Measurements from ENCODE around the gene UAP1. TPM values are rescaled to one million over a fixed set of nuclear protein-coding genes. Genes with fewer than 3 reads are reported as not detected.

UAP1 gene
- total RNA-seq, 1 donor from 2014 or later = 108 TPM

DNA sequence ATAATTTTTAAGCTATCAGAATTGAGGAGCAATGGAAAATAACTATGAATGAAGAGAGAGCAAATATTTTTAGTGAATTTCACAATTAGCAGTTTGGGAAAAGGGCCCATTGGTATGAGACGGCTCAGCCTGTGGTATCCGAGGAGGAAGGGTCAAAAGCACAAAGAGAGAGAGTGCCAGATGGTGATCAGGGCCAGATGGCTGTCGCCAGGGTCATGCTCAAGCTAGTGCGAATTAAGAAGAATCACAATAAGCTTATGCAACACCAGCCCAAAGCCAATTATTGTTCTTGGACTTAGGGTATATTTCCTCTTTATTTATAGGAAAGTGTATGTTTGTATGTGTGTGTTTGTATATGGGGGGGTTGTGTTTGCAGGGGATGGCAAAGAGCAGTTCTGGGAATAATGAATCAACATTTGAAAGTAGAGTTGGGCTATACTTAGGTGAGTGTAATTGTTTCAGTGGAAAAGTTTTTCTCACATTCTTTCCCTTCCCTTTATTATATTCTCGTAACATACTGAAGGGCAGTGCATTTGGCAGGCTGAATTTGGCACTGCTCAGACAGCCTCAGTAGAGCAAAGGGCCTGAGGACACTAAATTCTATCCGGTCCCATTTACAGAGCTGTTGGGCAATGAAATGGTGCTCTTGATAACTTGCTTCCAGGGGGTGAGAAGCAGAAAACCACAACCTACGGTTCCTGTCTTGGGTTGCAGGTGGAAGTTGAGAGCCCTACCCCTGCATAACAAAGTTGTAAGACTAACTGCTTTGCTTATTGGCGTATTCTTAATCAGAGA, 51.3 kb downstream of the UAP1 start:
- peak; percentile 84 for DNase-seq (ENCODE audit: low spot score)

DNA sequence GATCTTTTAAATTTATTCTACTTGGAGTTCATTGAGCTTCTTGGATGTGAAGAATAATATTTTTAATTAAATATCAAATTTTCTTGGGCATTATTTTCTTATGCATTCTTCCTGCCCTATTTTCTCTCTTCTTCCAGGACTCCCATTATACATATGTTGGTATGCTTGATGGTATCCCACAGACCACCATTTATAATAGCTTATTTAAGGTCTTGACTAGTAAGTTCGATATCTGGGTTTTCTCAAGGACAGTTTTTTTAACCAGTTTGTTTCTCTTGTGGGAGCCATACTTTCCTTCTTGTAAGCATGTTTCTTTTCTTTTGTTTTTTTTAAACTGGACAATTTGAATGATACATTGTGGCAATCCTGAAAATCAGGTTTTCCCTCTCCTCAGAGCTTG, 55.3 kb downstream of the UAP1 start:
- ATAC-seq (no peak), DNase-seq (ENCODE audit: low spot score) (no peak)

More for the DNA sequence above, 51.3 kb downstream of the UAP1 start:
- peak; percentile 83 for ATAC-seq

DNA sequence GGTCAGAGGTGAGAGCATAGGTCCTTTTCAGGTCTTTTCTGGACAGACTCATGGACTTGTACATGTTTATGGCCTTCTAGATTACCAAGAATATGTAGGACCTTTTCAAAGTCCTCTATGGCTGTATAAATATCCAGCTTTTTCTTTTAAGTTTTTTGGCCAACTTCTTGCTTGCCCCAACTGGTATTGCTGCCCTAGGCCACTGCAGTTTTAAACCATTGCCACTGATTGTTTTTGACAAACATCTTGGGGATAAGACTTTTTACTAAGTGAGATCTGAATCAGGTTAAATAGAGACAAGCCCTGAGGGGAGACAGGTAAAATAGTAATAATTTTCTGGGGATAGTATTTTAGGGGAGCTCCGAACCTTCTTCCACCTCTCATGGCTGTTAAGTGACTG, 56.0 kb downstream of the UAP1 start:
- DNase-seq (ENCODE audit: low spot score) (no peak), ATAC-seq (no peak)

DNA sequence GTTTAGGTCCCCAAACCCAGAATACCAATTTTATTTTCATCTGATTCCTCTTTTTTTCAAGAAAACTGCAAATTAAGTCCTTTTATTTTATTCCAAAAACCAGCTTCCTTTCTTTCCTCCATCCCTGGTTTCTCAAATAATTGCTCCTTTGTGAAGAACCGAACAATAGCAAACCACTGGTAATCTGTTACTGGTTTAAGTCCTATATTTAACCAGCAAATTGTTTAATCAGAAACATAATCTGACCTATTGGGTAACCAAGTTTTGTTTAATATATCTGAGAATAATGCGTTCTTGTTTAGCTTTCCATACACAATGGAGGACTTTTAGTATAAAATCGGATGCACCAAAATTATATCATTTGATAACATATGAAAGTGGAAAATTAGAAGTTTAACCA, 57.6 kb downstream of the UAP1 start:
- no peak for DNase-seq (ENCODE audit: low spot score)
- no peak for ATAC-seq

DNA sequence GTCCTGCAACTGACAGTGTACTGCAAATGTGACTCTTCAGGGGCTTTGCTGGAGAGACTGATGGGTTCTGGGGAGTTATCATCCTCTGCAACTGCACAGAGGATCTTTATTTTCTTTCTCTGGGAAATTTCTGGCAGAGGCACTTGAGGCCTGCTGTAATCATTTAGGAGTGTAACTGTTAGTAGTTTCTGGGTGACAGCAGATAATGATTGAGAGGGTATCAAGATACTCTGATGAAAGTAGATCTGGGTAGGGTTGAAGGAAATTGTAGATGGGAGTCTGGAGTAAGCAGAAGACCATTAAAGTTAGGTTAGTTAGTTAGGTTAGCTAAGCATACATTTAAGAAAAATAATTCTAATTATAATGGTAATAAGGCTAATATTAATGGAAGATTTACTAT, 59.7 kb downstream of the UAP1 start:
- DNase-seq (ENCODE audit: low spot score) (no peak), ATAC-seq (no peak)

DNA sequence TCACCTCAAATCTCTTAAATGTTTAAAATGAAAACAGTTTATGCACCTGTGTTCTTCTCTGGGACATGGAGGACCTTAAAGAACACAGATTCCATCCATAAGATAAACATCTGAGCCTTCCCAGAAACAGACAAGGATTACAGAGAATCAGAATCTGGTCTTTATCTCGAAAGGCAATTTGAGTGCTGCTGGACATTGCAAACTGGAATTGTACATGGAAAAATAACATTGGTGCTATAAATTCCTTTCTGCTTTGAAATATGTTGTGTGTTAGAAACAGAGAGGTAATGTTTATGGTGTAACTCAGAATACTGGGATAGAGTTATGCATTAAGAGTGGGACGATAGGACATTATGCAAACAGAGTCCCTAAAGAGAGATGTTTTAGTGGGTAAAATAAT, 64.2 kb downstream of the UAP1 start:
- DNase-seq (ENCODE audit: low spot score) (no peak), ATAC-seq (no peak)

DNA sequence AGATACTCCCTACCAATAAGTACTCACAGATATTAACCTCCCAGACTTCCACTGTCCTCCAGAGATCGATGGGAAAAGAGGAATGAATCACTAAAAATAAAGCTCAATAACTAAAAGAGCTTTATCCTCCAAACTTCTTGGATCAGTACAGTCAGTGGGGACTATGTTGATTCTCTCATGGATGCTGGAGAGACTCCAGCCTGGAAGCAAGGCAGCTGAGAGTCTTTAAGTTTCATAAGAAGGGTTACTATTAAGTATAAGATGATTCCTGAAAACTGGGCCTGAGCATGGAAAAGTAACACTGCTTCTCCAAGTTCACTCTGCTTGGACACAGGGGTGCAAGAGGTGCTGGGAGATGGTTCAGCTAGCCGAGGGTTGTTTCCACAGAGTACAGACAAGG, 64.6 kb downstream of the UAP1 start:
- DNase-seq (ENCODE audit: low spot score) = no peak
- no peak for ATAC-seq

DNA sequence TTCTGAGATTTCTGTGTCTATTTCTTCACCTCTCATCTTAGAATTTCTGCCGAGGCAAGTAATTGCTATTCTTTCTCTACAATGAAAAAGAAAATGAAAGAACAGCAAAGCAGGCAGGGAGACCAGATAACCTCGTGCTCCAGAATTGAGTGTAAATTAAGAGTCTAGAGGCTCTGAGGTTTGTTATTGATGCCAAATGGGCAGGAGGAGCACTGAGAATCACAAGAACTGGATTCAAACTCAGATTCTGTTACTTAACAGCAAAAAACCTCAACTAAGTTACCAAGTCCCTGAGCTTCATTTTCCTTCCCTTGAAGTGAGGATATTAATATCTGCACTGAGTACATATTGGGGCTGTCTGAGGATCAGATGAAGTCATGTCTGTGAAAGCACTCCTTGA, 65.2 kb downstream of the UAP1 start:
- DNase-seq (ENCODE audit: low spot score) (no peak), ATAC-seq (no peak)

DNA sequence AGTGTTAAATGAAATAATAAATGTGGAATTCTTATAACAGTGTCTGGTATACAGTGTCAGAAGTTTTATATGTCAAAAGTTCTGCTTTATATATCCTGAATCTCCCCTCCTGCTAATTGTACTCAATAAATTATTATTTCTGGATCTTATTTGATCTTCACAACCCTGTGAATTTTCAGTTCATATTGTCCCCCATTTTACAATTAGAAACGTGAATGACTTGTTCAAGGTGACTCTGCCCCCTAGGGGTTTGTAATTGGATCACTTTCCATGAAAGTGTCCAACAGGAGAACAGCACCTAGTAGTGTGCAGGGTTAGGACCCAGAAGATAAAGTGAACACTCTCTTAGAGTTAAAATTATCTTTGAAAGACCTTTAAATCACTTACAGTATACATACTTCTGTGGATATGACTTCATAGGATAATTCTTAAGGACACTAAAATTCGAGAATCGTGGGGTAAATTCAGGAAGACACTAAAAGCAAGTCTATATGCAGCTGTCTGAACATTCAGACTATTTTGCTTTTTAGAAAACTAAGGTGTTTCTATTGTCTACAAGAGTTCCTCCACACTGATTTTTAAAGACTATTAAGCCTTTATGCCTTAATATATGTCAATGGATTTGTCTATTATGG, 66.3 kb downstream of the UAP1 start:
- DNase-seq (ENCODE audit: low spot score) = no peak
- peak; percentile 80 for ATAC-seq

DNA sequence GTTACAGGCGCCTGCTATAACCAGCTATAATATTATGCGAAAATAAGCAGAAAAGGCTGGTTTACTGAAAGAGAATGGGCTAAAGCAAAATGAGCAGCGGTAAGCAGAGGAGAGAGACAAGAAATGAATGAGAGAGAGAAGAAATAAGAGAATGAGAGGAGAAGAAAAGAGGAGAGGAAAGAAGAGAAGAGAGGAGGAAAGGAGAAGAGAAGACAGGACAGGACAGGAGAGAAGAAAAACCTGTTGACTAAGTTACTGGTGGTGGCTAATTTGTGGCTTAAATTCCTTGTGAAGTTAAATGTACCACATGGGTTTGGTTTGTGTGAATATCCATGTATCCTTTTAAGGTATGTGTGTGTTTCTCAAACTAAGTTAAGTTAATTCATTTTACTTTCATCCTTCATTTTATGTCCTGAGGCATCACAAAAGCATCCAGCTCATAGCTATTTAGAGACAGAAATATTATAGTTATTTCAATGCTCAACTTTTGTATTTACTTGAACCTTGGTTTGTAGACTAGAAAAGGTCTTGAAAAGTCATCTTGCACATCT, 67.6 kb downstream of the UAP1 start:
- DNase-seq (ENCODE audit: low spot score) = no peak
- no peak for ATAC-seq

DNA sequence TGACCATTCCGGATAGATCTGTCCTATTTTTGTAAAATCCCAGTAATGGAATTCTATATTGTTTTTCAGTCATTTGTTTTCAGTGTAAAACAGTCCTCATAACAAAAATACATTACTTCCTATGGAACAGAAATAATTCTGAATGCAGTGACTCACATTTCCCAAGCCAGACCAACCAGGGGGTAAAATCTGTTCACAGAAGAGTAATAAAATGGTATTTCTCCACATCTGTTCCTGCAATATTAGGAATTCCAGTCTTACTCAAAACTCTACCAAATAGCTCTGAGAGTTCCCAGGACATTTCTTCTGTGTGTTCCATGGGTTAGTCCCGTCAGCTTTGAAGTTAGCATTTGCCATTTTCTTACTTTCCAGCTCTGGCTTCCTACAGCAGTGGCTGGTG, 68.1 kb downstream of the UAP1 start:
- DNase-seq (ENCODE audit: low spot score) = no peak

DNA sequence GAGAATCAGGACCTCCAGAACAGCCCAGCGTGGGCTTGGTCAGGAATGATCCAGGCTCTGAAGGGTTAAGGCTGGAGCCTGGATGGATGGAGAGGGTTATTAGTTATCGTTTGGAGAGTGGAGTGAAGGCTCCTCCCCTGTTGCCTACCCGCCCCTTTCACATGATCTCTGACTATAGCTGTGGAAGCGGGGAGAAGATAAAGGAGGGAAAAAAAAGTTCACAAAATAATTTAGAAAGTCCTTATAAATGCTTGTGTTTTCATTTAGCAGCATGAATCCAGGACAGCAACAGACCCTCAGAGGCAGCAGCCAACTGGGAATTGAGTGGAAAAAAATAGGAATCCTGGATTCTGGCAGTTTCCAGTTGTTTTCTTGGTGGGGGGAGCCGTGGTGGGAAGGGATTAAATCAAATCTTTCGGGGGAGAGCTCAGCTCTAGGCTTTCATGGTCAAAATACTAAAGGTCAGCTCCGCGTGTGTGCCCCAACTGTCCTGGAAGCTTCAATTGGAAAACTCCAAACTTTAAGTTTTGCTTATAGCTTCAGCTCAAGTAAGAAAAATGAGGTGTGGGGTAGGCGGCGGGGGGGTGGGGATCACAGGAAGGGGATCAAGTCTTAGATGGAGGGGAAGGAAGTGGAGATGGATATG, 70.1 kb downstream of the UAP1 start:
- ATAC-seq (peak; percentile 59), DNase-seq (ENCODE audit: low spot score) (no peak)

More for the DNA sequence above, 68.1 kb downstream of the UAP1 start:
- ATAC-seq = no peak

DNA sequence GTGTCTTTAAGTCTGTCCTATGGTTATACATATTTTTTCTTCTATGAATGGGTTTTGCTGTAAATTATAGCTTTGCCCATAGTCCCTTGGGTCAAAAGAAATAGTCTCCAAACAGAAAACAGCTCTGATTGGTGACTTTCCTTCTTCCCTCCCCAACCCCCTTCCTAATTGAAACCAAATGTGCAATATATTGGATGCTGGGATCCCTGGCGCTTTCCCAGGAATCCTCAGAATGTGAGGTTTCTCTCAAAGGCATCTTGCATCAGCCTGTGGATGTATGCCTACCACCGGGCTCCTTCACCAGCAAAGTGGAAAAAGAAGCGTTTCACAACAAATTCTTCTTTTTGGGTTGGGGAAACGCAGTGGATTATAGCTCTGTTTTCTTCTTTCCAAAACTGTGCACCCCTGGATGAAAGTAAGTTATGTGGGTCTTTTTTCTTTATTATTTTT, 70.7 kb downstream of the UAP1 start, which contains the start of gene DDR2:
TSS of gene DDR2 (plus strand) at position 248 of the 450 bp plus-strand sequence. CDS start 86,600 bp downstream, outside the sequence.
- DNase-seq (ENCODE audit: low spot score) = no peak
- ATAC-seq = peak; percentile 32

DNA sequence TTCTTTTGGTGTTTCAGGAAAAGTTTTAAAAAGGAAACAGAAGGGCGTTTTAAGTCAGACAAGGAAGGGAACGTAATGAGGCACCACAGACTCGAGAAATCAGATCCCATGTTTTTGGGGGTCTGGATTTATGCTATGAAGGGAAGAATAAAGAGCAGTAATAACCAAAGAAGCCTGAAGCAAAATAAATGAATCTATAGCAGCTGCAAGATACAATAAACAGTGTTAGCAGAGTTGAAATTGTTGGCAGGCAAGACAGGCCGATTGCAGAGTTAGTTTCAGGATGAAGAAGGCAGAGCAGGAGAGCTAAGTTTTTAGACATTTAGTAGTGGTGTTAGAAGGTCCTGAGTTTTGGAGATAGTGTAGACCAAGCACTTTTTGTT, 71.2 kb downstream of the UAP1 start:
- no peak for ATAC-seq
- no peak for DNase-seq (ENCODE audit: low spot score)

DNA sequence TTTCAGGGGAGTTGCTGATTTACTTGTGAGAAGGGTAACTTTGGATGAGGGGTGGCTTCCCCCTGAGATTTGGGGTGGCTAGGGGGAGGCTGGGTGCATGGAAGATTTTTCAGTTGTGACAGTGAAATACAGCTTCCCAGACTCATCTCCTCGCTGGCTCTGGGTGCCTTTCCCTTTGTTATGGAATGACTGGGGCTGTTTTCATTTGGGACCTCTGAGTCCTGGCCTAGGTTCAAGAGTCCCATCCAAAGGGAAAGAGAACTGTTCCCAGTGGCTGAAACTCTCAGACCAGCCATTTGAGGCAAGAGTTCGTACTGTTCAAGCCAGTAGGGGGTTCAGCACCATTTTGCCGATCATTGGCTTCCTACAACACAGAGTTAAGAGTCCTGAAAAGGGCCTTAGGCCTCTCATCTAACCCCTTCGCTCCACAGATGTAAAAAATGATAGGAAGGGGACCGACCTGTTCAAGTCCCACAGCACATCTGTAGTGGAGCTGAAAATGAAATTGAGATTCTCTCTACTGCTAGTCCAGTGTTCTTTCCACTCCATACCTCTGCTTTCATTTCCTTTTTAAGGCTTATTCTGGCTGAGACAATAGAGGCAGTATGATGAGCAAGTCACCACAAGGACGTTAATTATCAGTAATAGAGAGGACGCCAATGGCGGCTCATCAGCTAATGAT, 71.7 kb downstream of the UAP1 start:
- ATAC-seq (peak; percentile 23), DNase-seq (ENCODE audit: low spot score) (no peak)

DNA sequence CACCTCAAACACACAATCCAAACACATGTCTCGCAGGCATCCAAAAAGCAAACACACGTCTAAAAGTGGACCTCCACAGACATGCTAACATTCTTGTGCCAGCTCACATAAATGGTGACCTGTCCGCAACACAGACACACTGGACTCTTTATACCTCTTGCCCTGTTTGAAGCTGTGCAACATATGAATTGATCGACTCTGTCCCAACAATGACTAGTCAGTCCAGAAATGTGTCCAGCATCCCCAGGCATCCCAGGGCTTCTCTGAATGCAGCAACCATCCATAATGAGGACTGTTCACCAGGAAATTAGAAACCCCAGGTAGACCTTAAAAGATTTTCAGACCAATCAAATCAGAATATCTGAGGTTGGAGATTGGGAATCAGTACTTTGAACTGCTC, 73.9 kb downstream of the UAP1 start:
- ATAC-seq (no peak), DNase-seq (ENCODE audit: low spot score) (no peak)

DNA sequence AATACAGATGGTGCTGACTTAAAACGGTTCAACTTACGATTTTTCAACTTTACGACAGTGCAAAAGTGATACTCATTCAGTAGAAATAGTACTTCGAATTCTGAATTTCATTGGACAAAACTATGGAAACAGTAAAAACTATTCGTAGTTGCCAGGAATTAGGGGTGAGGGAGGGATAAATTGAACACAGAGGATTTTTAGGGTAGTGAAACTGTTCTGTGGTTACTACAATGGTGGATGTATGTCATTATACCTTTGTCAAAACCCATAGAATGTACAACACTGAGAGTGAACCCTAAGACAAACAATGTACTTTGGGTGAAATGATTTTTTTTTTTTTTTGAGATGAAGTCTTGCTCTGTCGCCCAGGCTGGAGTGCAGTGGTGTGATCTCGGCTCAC, 78.2 kb downstream of the UAP1 start:
- ATAC-seq (no peak), DNase-seq (ENCODE audit: low spot score) (no peak)

DNA sequence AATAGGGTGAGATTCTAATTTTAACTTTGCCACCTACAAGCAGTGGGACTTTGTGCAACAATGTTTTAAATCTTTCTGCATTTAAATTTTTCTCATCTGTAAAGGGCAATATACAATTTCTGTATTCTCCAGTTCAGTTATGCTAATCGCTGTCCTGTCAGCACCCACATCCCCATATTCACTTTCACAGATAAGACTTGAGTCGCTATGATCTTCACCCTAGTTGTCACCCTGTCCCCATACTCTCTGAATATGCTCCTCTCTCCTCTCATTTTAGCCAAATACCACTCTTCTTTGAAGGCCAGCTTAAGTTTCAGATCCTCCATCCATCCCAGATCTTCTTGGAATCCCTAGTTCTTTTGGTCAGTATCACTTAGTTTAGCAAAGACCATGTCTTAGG, 79.6 kb downstream of the UAP1 start:
- no peak for ATAC-seq

DNA sequence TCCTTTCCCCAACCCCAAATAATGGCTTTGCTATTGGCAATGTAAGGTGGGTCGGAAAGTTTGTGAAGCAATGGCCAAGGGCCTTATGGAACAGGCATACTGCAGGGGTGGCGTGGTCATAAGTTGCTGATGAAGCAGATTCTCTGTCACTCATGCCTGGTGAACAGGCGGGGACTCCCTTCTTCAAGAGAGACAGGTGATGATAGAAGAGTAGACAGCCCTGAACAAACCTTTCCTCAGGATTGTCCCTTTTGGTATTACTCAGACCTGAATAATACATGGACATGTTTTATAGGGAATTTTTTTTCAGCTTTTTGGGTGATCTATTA, 83.4 kb downstream of the UAP1 start:
- no peak for ATAC-seq
- DNase-seq (ENCODE audit: low spot score) = no peak

More for the DNA sequence above, 79.6 kb downstream of the UAP1 start:
- DNase-seq (ENCODE audit: low spot score) = no peak

DNA sequence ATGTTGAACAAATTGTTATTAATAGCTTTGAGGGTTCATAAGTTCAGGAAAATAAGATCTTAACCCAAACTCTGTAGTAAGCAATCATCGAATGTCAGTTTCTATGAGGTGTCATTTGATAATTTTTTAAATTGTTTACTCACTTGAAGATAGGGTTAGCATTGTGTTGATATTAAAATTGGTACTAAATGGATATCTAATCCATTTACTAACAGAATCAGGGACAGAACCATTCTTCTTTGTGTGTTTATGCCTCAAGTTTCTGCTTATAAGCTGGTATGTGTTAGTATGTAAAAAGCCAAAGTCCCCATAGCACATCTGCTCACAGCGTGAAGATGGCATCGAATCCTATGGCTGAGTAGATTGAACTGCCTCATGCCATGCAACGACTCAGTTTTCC, 84.1 kb downstream of the UAP1 start:
- ATAC-seq (no peak), DNase-seq (ENCODE audit: low spot score) (no peak)

DNA sequence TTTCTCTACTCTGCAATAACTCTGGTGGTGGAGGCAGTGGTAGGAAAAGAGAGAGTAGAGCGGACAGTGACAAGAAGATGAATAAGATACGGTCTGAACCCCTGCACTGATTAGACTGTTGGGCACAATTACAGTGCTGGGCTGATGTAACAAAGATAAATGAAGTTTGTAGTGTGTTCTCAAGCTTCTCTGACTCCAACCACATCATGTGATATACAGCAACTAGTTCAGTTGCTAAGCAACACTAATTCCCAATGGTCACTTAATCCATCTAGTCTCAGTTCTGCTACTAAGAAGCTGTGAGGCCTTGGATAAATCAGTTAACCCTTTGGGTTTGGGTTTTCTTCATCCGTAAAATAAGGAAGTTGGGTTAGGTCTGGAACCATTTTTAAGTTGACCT, 88.1 kb downstream of the UAP1 start:
- DNase-seq (ENCODE audit: low spot score) (no peak), ATAC-seq (no peak)

All from left lobe of liver (tissue), 2 donors.